Measurements from ENCODE around the gene BEST1. TPM values are rescaled to one million over a fixed set of nuclear protein-coding genes. Genes with fewer than 3 reads are reported as not detected.
A peak's percentile ranks its signal among the peaks of the same experiment; 100 is the strongest.
"Not testable (repeated sequence)": the region's sequence is repeated elsewhere in the genome, so short reads cannot be mapped to it uniquely, and the experiment has no call there.

Gene BEST1
- total and polyA plus RNA-seq, 12 donors = 0.39 to 4.9 (median 1.5) TPM

GRCh38 chr11:62001450-62002191 lies 51.5 kb downstream of the BEST1 start:
- ATAC-seq = peak in 3 of 8 donors; percentile 39 to 62 (median 43)
- Histone ChIP-seq H3K36me3 (no peaks in the 10 kb centered on the region), H3K4me1 (peaks cover 0 to 26% (median 3%) of the 10 kb centered on the region in 9 donors), H3K9me3 (peaks cover 0 to 22% (median 0%) of the 10 kb centered on the region in 11 donors), H3K4me3 (no peak overlapping the region), H3K27me3 (no peaks in the 10 kb centered on the region), H3K27ac (peak overlapping the region in 2 of 10 donors; percentile 41 to 44)
- intact Hi-C loops (cut with DNase I) = no loop called here
- TF ChIP-seq CTCF (IDR thresholded peaks at IDR 0.05) = no peak
- DNase-seq = peak in 1 of 2 donors; percentile 26
- 58 to 71% methylated on average over 12 of the region's 12 CpGs for WGBS, 2 donors

GRCh38 chr11:62002283-62002682 lies 52.1 kb downstream of the BEST1 start:
- intact Hi-C loops (cut with DNase I); H3K27me3 ChIP-seq; H3K4me3 ChIP-seq; H3K36me3 ChIP-seq; DNase-seq; ATAC-seq: not testable (repeated sequence)
- peaks cover 0 to 22% (median 0%) of the 10 kb centered on the region in 11 donors for H3K9me3 ChIP-seq
- peaks cover 0 to 26% (median 3%) of the 10 kb centered on the region in 9 donors for H3K4me1 ChIP-seq
- 91 to 94% methylated on average over 8 of the region's 8 CpGs for WGBS, 2 donors
- H3K27ac ChIP-seq = peak overlapping the region in 1 of 10 donors; percentile 44

- DNase-seq (peak in 1 of 2 donors; percentile 21), ATAC-seq (peak; percentile 21 to 85 (median 56))
- 54 to 70% methylated on average over 2 of the region's 2 CpGs for WGBS, 2 donors
- Histone ChIP-seq H3K4me1 (peaks cover 0 to 26% (median 3%) of the 10 kb centered on the region in 9 donors), H3K27ac (peak overlapping the region in 1 of 10 donors; percentile 74), H3K9me3 (peaks cover 0 to 9% (median 0%) of the 10 kb centered on the region in 11 donors), H3K36me3 (no peaks in the 10 kb centered on the region), H3K27me3 (no peaks in the 10 kb centered on the region), H3K4me3 (no peak overlapping the region)
- intact Hi-C loops (cut with DNase I) = no loop called here
- TF ChIP-seq CTCF (IDR thresholded peaks at IDR 0.05) = no peak
Observed at GRCh38 chr11:62004473-62004872, 54.3 kb downstream of the BEST1 start.

GRCh38 chr11:62008193-62008592 lies 58.0 kb downstream of the BEST1 start:
- ATAC-seq (no peak), DNase-seq (no peak)
- peaks cover 0 to 19% (median 0%) of the 10 kb centered on the region in 9 donors for H3K4me1 ChIP-seq
- no peak overlapping the region for H3K4me3 ChIP-seq
- H3K9me3 ChIP-seq = no peaks in the 10 kb centered on the region
- intact Hi-C loops (cut with DNase I) = no loop called here
- H3K27ac ChIP-seq = no peak overlapping the region
- no peaks in the 10 kb centered on the region for H3K36me3 ChIP-seq
- TF ChIP-seq CTCF (IDR thresholded peaks at IDR 0.05) = no peak
- WGBS, 2 donors = 92 to 95% methylated on average over 1 of the region's 1 CpG
- no peaks in the 10 kb centered on the region for H3K27me3 ChIP-seq

All from heart right ventricle (tissue), 16 donors.